HG03565 (cell line): ENCODE data around the gene GAD1.
A peak's percentile ranks its signal among the peaks of the same experiment; 100 is the strongest.

Experiments used
- ATAC-seq: cut with Tn5 transposase; IDR thresholded peaks from one replicate; pipeline ENCODE4 v1.9.1; 2021; ENCODE audit warnings: mild to moderate bottlenecking, moderate library complexity; ENCODE audit not compliant: unreplicated experiment

Gene GAD1

GRCh38 chr2:170816504-170817092 lies at the start of gene GAD1:
GAD1 (plus strand) TSS chr2:170816887; CDS start chr2:170818592, 1,705 bp downstream.
- no peak for ATAC-seq

- no peak for ATAC-seq
Measured at GRCh38 chr2:170770008-170770605, 46.6 kb upstream of the GAD1 start, which contains the start of gene ERICH2. ERICH2 (plus strand) TSS chr2:170770378; CDS start chr2:170770682, 304 bp downstream.

GRCh38 chr2:170770606-170771420 lies 45.9 kb upstream of the GAD1 start:
- peak; percentile 47 for ATAC-seq

GRCh38 chr2:170771421-170771937 lies 45.2 kb upstream of the GAD1 start:
- ATAC-seq: no peak

- ATAC-seq: no peak
Measured at GRCh38 chr2:170772295-170772694, 44.4 kb upstream of the GAD1 start.

- no peak for ATAC-seq
Measured at GRCh38 chr2:170774074-170774473, 42.6 kb upstream of the GAD1 start.

- no peak for ATAC-seq
Measured at GRCh38 chr2:170778900-170779299, 37.8 kb upstream of the GAD1 start.

GRCh38 chr2:170779304-170779703 lies 37.4 kb upstream of the GAD1 start:
- no peak for ATAC-seq

GRCh38 chr2:170782673-170783072 lies 34.0 kb upstream of the GAD1 start:
- ATAC-seq: no peak

GRCh38 chr2:170783549-170783948 lies 33.1 kb upstream of the GAD1 start:
- no peak for ATAC-seq

GRCh38 chr2:170798996-170799395 lies 17.7 kb upstream of the GAD1 start:
- ATAC-seq: no peak

- ATAC-seq: no peak
Measured at GRCh38 chr2:170806548-170806947, 10.1 kb upstream of the GAD1 start.

- no peak for ATAC-seq
Measured at GRCh38 chr2:170812710-170813600, 3.7 kb upstream of the GAD1 start.

- no peak for ATAC-seq
Measured at GRCh38 chr2:170813611-170814532, 2.8 kb upstream of the GAD1 start.

GRCh38 chr2:170814533-170815230 lies 2.0 kb upstream of the GAD1 start:
- ATAC-seq: no peak

GRCh38 chr2:170815311-170815710 lies 1.4 kb upstream of the GAD1 start:
- no peak for ATAC-seq

- ATAC-seq: no peak
Measured at GRCh38 chr2:170815746-170816503, 762 bp upstream of the GAD1 start.
